ENCODE results near the gene ENPP7.

ENPP7 gene

GRCh38 chr17:79730769-79731483 is at the start of gene ENPP7:
Gene ENPP7, plus strand, starts transcription at chr17:79730943. Its CDS starts 197 bp downstream, at chr17:79731140.
- DNase-seq: no peak

- DNase-seq: no peak
These were observed 49.6 kb upstream of the ENPP7 start for GRCh38 chr17:79681101-79681621.

GRCh38 chr17:79681628-79682261 is 49.0 kb upstream of the ENPP7 start:
- no peak for DNase-seq

DNA sequence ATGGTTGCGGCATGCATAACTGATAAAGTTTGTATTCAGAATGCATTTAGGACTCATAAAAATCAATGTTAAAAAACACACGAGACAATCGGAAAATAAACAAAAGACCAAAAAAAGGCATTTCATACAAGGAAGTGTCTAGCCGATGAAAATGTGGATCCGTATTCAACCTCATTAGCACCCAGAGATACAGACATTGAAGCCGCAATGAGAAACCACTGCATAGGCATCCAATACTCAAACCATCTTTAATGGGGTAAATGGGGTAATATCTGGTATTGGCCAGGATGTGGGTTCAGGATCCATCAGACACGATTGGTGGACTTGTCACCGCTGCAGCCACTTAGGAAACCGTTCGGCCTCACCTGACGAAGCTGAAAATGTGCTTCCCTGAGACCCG is 47.4 kb upstream of the ENPP7 start:
- no peak for DNase-seq

GRCh38 chr17:79684132-79684985 is 46.4 kb upstream of the ENPP7 start:
- DNase-seq: no peak

DNA sequence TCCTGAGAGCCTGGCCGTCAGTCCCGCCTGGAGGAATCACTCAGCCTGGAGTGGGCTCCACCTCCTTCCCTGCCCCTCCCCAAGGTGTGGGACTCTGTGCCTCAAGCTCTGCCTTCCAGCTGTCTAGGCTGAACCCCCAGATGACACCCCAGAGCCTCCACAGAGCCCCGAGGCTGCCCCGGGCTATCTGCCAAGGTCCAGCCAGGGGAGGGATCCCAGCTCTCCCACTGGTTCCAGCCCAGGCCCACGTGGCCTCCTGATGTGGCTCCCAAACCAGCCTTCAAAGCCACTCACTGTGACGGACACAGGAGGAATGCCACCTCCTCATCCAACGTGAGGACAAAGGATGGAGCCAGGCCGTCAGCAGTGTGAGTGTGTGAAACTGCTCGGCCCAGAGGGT is 45.6 kb upstream of the ENPP7 start:
- DNase-seq: no peak

GRCh38 chr17:79686476-79686875 is 44.3 kb upstream of the ENPP7 start:
- no peak for DNase-seq

- DNase-seq: no peak
These were observed 40.3 kb upstream of the ENPP7 start for GRCh38 chr17:79690466-79690865.

GRCh38 chr17:79690988-79691836 is 39.5 kb upstream of the ENPP7 start:
- DNase-seq: no peak

DNA sequence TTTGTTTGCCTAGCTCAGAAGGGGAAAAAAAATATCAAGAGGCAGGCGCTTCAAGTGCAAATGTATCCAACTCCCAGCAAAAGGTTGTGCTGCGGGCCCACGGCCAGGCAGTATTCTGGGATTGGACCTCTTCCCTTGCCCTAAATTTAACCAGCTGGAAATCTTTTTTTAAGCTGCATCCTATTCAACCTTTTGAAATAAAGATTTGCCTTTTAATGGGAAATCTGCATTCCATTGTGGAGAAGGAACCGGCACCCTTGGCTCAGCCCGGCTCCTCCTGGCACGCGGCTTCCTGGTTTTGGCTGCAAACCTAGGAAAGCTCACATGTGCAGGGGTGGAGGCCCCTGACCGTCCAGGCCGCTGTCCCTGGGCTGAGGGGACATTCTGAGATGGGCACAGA is 38.8 kb upstream of the ENPP7 start:
- DNase-seq: no peak

- no peak for DNase-seq
These were observed 37.3 kb upstream of the ENPP7 start for GRCh38 chr17:79693419-79693818.

DNA sequence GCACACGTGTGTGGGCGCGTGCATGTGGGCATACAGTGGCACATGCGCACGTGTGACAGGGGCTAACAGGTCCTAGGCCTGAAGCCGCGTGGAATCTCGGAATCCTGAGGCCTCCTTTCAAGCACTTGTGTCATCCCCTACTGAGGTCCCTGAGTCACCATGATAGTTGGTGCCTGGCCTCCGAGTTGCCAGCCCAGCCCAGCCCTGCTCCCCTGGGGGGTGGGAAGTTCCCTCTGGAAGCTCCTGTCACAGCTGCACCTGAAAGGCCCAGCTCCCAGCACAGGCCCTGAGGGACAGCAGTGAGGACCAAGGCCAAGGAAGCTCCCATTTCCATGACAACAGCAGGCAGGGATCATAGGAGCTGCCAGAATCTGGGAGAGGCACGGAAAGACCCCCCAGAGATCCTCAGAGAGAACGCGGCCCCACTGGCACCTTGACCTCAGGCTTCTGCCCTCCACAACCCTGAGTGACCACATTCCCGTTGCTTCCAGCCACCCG is 35.4 kb upstream of the ENPP7 start:
- DNase-seq: no peak

DNA sequence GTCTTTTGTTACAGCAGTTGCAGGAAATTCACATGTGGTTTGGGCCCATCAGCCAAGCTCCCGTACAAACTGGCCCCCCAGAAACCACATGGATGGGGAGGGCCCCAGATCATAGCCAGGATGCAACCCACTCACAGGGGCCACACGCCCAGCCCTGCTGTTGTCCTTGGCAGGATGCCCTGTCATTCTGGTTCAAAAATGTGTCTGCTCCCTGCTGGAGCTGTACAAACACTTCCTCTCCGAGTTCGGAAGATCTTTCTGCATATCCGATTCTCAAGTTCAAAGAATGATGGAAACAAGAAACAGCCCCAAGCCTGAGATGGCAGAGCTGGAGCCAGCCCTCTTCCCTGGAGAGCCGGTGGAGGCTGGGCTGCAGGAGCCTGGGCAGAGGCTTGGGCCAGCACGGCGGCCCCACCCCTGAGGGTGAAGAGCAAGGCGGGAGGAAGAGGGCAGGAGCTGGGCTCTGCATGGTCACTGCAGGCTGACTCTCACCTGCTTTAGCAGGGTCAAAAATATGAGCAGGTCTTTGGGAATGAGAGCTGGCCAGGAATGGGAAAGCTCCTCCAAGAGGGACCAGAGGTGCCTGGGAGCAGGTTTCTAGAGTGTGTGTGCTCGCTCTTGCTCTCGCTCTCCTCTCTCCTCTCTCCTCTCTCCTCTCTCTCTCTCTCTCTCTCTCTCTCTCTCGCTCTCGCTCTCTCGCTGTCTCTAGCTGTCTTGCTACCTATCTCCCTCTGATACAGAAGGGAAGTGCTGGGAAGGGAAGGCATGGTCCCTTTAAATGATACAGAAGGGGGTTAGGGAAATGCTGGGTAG is 34.7 kb upstream of the ENPP7 start:
- peak; percentile 26 for DNase-seq

- DNase-seq: no peak
These were observed 34.1 kb upstream of the ENPP7 start for GRCh38 chr17:79696610-79696982.

GRCh38 chr17:79698146-79698846 is 32.4 kb upstream of the ENPP7 start:
- DNase-seq: no peak

GRCh38 chr17:79699386-79700036 is 31.2 kb upstream of the ENPP7 start:
- no peak for DNase-seq

DNA sequence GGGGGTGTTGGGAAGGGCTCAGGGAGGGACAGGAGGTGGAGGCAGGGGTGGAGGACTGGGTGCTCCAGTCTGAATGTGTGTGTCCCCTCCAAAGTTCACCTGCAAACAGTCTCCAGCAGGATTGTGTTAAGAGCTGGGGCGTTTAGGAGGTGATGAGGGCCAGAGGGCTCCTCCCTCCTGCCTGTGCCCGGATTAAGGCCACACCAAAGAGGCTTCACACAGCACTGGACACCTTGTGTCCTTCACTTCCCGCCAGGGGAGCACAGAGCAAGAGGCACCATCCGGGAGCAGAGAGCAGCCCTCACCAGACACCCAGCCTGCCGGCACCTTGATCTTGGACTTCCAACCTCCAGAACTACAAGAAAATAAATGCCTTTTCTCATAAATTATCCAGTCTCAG is 30.2 kb upstream of the ENPP7 start:
- DNase-seq: no peak

GRCh38 chr17:79702034-79702433 is 28.7 kb upstream of the ENPP7 start:
- DNase-seq: no peak

DNA sequence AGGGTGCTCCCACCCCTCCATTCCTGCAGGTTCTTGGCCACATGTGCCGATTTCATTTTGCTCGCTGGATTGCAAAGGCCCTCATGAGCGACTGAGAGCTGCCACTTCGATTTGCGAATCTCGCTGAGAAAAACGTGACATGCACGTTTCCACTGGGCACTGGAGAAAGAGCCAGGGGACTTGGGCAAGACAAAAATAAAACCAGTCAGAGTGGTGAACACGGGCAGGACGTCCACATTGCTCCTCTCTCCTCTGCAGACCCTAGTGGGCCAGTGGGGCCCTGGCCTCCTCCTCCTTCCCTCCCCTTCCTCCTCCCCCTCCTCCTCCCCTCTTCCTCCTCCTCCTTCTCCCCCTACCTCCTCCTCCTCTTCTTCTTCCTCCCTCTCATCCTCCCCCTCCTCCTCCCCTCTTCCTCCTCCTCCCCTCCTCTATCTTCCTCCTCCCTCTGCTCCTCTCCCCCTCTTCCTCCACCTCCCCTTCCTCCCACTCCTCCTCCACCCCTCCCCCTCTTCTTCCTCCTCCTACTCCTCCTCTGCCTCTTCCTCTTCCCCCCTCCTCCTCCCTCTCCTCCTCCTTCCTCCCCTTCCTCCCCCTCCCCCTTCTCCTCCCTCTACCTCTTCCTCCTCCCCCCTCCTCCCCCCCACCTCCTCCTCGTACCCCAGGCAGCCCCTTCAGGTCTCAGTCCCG is 28.1 kb upstream of the ENPP7 start:
- DNase-seq: no peak

- DNase-seq: no peak
These were observed 26.1 kb upstream of the ENPP7 start for GRCh38 chr17:79704691-79705090.
